OCI-LY3 (cell line): ENCODE measurements around the gene OTOS.

Experiments used
- H2AFZ ChIP-seq: fragments of 200-600, 300-600 bp; shearing (Covaris generic); 2 replicates; pipeline ENCODE4 v1.6.0; 2014; ENCODE audit warnings: antibody characterized with exemption, low read depth, low read length
- H3K27ac ChIP-seq: fragments of 200-600, 300-600 bp; sonication (generic); 2 replicates; pipeline ENCODE4 v1.5.1; 2014; ENCODE audit warnings: mild to moderate bottlenecking, low read length, moderate library complexity, mixed read lengths
- H3K27me3 ChIP-seq: fragments of 200-600, 300-600 bp; sonication (generic); 2 replicates; pipeline ENCODE4 v1.6.1; 2014; ENCODE audit warnings: low read depth, low read length, mixed read lengths
- H3K36me3 ChIP-seq: fragments of 200-600, 300-600 bp; sonication (generic); replicated peaks from 2 replicates; pipeline ENCODE3; 2014; ENCODE audit warnings: low read depth, low read length, mixed read lengths
- H3K4me1 ChIP-seq: fragments of 300-600, 200-600 bp; sonication (generic); 2 replicates; pipeline ENCODE4 v1.6.1; 2014; ENCODE audit warnings: low read length, mixed read lengths
- H3K4me2 ChIP-seq: fragments of 200-600, 300-600 bp; sonication (generic); 2 replicates; pipeline ENCODE4 v1.6.1; 2014; ENCODE audit warnings: low read length, mixed read lengths
- H3K4me3 ChIP-seq: fragments of 300-600, 200-600 bp; sonication (generic); 2 replicates; pipeline ENCODE4 v1.5.1; 2014; ENCODE audit warnings: antibody characterized with exemption, mild to moderate bottlenecking, low read length, moderate library complexity
- H3K79me2 ChIP-seq: fragments of 300-600, 200-600 bp; shearing (Covaris generic); 2 replicates; pipeline ENCODE4 v1.6.1; 2014; ENCODE audit warnings: mild to moderate bottlenecking, low read length, mixed read lengths
- H3K9ac ChIP-seq: fragments of 300-600, 200-600 bp; shearing (Covaris generic); 2 replicates; pipeline ENCODE4 v1.6.0; 2014; ENCODE audit warnings: mild to moderate bottlenecking, low read length, moderate library complexity
- H3K9me3 ChIP-seq: fragments of 200-600, 300-600 bp; shearing (Covaris generic); 2 replicates; pipeline ENCODE4 v1.6.1; 2014; ENCODE audit warnings: low read length, mixed read lengths; ENCODE audit not compliant: insufficient read depth
- H4K20me1 ChIP-seq: fragments of 200-600, 300-600 bp; sonication (generic); 2 replicates; pipeline ENCODE4 v1.6.1; 2016; ENCODE audit warnings: low read length, mixed read lengths; ENCODE audit not compliant: insufficient read depth
- CTCF ChIP-seq: fragments of 200-600, 300-600 bp; sonication (generic); IDR thresholded peaks from 2 replicates; pipeline ENCODE4 v1.5.1; 2014; ENCODE audit warnings: antibody characterized with exemption, low read length, low read depth
- EZH2phosphoT487 ChIP-seq: fragments of 200-600 bp; shearing (Covaris generic); IDR thresholded peaks from 2 replicates; pipeline ENCODE4 v1.6.1; 2018; ENCODE audit warnings: antibody characterized with exemption, mixed run types, low read depth

OTOS gene

DNA sequence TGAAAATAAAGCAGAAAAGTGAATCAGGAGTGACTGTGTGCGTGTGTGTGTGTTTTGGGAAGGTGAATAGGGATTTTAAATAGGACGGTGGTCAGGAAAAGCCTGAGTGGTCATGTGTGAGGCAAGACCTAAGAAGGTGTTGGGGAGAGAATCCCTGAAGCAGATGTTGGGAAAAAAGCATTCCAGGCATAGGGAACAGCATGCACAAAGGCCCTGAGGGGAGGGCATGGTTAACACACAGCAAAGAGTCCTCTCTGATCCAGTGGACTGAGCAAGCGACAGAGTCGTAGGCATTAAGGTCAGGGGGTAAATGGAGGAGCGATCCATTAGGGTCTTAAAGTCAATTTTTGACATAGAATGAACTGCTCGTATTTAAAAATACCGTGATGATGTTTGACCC, 34.0 kb upstream of the OTOS start:
- no peaks in the 10 kb centered on the region for H3K4me1 ChIP-seq
- no peak overlapping the region for H3K27ac ChIP-seq
- TF ChIP-seq CTCF (no peak), EZH2phosphoT487 (no peak)
- peaks cover 4% of the 10 kb centered on the region; the same call in 1 of the 2 replicates for H3K27me3 ChIP-seq
- H3K4me3 ChIP-seq, result no peak overlapping the region
- H2AFZ ChIP-seq, result no peak overlapping the region
- H3K79me2 ChIP-seq, result no peaks in the 10 kb centered on the region
- no peaks in the 10 kb centered on the region for H3K9me3 ChIP-seq
- H4K20me1 ChIP-seq, result no peaks in the 10 kb centered on the region
- H3K9ac ChIP-seq, result no peak overlapping the region
- H3K4me2 ChIP-seq, result no peak overlapping the region
- H3K36me3 ChIP-seq, result no peaks in the 10 kb centered on the region

DNA sequence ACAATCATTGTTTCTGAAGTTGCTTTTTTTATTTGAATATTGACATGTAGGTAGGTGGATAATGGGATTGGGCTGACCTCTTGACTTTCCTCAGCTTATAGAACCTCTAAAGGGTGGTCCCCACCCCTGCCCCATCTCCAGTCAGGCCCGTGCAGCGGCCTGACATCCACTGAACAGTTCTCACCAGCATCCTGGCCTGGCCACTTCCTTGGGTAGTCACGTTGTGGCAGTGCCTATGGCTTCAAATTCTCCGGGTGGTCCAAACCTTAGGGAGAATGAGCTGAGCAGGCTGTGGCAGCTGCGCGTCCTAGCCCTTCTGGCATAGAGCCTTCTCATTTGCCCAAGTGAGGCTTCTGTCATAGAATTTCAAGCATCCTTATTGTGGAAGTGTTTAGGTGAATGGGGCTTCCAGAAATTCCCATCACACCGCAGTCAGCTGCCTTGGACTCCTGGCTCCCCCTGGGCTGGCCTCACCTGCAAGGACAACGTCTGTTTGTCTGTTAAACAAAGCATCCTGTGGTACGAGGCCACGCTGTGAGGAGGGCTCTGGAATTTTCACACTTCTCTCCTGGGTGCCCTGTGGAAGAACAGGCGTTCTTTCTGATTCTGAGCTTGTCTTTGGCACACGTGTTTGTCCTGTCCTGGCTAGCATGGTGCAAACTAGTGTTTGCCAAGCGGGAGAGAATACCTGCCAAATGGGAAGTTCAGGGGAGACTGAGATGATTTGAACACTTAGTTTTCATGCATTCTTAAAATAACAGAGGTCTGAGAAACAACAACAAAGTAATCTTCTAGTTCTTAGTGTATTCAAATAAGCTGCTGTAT, 31.8 kb upstream of the OTOS start:
- 0 out of 2 replicates have a peak, but pooled peaks cover 4% of the 10 kb centered on the region for H3K27me3 ChIP-seq
- TF ChIP-seq CTCF, result no peak
- no peak for TF ChIP-seq EZH2phosphoT487
- no peaks in the 10 kb centered on the region for H4K20me1 ChIP-seq
- no peak overlapping the region for H3K4me2 ChIP-seq
- no peak overlapping the region for H3K4me3 ChIP-seq
- no peaks in the 10 kb centered on the region for H3K36me3 ChIP-seq
- H3K9ac ChIP-seq, result no peak overlapping the region
- H2AFZ ChIP-seq, result no peak overlapping the region
- H3K4me1 ChIP-seq, result no peaks in the 10 kb centered on the region
- H3K9me3 ChIP-seq, result no peaks in the 10 kb centered on the region
- H3K79me2 ChIP-seq, result no peaks in the 10 kb centered on the region
- H3K27ac ChIP-seq, result no peak overlapping the region

DNA sequence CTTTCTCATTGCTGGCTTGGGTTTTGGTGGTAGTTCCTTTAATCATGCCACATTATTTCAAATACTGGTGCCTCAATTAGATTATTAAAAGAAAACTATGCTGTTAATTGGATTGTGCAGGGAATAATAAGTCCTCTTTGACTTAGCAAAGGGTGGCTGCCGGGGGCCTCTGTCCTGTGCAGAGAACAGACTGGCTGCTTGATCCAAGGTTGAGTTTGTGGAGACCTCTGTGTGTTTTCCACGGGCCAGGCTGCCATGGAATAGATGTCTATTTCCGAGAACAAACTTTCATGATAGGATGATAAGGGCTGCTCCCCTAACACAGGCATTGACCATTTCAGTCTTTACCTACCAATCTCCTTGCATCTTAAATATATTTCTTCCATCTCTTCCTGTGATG, 30.4 kb upstream of the OTOS start:
- no peaks in the 10 kb centered on the region for H3K9me3 ChIP-seq
- TF ChIP-seq EZH2phosphoT487 (no peak), CTCF (no peak)
- no peak overlapping the region for H2AFZ ChIP-seq
- no peak overlapping the region for H3K4me3 ChIP-seq
- H3K36me3 ChIP-seq, result no peaks in the 10 kb centered on the region
- H3K4me1 ChIP-seq, result no peaks in the 10 kb centered on the region
- H3K79me2 ChIP-seq, result no peaks in the 10 kb centered on the region
- no peak overlapping the region for H3K27ac ChIP-seq
- H4K20me1 ChIP-seq, result no peaks in the 10 kb centered on the region
- H3K4me2 ChIP-seq, result no peak overlapping the region
- no peak overlapping the region for H3K9ac ChIP-seq
- H3K27me3 ChIP-seq, result no peaks in the 10 kb centered on the region

DNA sequence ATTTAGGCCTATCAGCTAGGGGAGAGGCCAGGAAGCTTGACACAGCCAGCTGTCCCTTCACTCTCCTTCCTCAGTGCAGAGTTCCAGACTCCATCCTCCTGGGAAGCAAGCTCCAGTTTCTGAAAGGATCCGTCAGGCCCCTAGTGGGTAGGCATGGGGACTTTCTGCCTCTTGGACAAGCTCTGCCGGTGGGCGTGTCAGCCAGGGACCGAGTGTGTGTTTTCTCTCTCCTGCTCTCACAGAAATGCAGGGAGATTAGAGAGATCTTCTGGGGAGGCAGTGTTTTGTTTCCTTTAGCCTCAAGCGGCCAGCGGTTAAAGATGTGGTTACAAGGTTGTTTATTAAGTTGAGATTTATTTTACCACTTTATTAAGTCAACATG, 29.9 kb upstream of the OTOS start:
- no peaks in the 10 kb centered on the region for H3K36me3 ChIP-seq
- H3K9ac ChIP-seq, result no peak overlapping the region
- no peak overlapping the region for H3K27ac ChIP-seq
- H3K4me3 ChIP-seq, result no peak overlapping the region
- H3K79me2 ChIP-seq, result no peaks in the 10 kb centered on the region
- H3K27me3 ChIP-seq, result no peaks in the 10 kb centered on the region
- TF ChIP-seq CTCF (no peak), EZH2phosphoT487 (no peak)
- H3K4me1 ChIP-seq, result no peaks in the 10 kb centered on the region
- H4K20me1 ChIP-seq, result no peaks in the 10 kb centered on the region
- no peaks in the 10 kb centered on the region for H3K9me3 ChIP-seq
- H3K4me2 ChIP-seq, result no peak overlapping the region
- no peak overlapping the region for H2AFZ ChIP-seq
